ENCODE measurements around the gene TRIM65.

GRCh38 chr17:75945211-75945610, 48.5 kb upstream of the TRIM65 start:
- no peak for TF ChIP-seq YY1 (IDR thresholded peaks at IDR 0.05; ENCODE audit: low read depth, low read length)
- TF ChIP-seq POLR2AphosphoS5 (IDR thresholded peaks at IDR 0.05; ENCODE audit: low read length) = no peak
- TF ChIP-seq CTCF (IDR thresholded peaks at IDR 0.05 in 2 of 3, conservative IDR thresholded peaks at IDR 0.05 in 1 of 3; ENCODE audit: control insufficient read depth in 2 of 3, extremely low read depth in 1 of 3, insufficient read depth in 1 of 3, low read depth in 3 of 3, low read length in 3 of 3) = no peak
- TF ChIP-seq PML (IDR thresholded peaks at IDR 0.05; ENCODE audit: low read length) = no peak
- TF ChIP-seq CHD2 (IDR thresholded peaks at IDR 0.05; ENCODE audit: borderline replicate concordance, low read depth, low read length) = no peak
- no peak for TF ChIP-seq POLR2A (IDR thresholded peaks at IDR 0.05; ENCODE audit: low read depth, low read length)
- TF ChIP-seq, protein P1, sequence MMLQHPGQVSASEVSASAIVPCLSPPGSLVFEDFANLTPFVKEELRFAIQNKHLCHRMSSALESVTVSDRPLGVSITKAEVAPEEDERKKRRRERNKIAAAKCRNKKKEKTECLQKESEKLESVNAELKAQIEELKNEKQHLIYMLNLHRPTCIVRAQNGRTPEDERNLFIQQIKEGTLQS (IDR thresholded peaks at IDR 0.05; ENCODE audit: borderline replicate concordance, extremely low read depth, low read depth, low read length) = no peak

Data from GM12878 (cell line).